WTC11 (cell line): ENCODE results near the gene IRF2.

Experiments
- FOXJ3 ChIP-seq: sonication (generic); formaldehyde crosslinking; IDR thresholded peaks from 2 replicates; pipeline ENCODE4 v1.9.0; 2021; ENCODE audit warnings: missing genetic modification reagents, mild to moderate bottlenecking, borderline replicate concordance
- FOXK1 ChIP-seq: sonication (generic); formaldehyde crosslinking; IDR thresholded peaks from 2 replicates; pipeline ENCODE4 v1.8.0; 2022; ENCODE audit warnings: mild to moderate bottlenecking, moderate library complexity, missing genetic modification reagents
- ZNF121 ChIP-seq: sonication (generic); formaldehyde crosslinking; IDR thresholded peaks from 2 replicates; pipeline ENCODE4 v1.8.0; 2023; ENCODE audit warnings: missing genetic modification reagents
- ZSCAN18 ChIP-seq: fragments of 250-450 bp; sonication (Bioruptor Pico); IDR thresholded peaks from 2 replicates; pipeline ENCODE4 v2.1.2; 2022; ENCODE audit warnings: mild to moderate bottlenecking, moderate library complexity
- TF ChIP-seq, protein P1 (sequence below): fragments of 200-600 bp; IDR thresholded peaks from 2 replicates; pipeline ENCODE4 v1.8.0; 2022; ENCODE audit warnings: antibody characterized with exemption

DNA sequence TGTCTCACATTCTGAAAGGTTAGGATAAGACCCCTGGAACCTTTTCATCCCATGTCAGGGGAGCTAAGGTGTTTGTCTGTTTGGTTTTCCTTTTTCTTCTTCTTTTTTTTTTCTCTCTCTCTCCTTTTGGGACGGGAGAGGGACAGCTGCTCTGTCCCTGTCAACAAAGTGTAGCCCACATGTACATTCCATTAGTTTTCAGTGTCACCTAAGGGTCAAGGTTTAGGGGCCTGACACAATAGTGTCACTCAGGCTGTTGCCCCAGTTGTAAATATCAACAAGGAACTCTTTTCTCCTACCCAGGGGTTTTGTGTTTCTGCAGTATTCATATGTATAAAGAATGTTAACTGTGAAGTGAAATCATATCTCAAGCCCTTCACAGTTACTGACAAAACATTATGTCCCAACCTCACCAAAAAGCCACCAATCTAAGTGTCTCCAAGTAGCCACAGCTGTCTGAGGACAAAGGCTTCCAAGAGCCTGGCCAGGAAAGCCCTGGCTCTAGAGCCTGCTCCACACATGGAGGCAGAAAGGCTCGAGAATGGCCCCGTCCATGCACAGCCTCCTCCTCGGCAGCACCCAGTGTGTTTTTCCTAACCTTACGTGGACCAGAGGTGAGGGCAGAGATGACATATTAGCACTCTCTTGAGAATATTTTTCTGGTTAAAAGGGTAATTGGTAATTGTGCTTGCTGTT lies 9.4 kb downstream of the IRF2 start:
- TF ChIP-seq ZSCAN18 (CRISPR knock-in tag) (no peak), FOXJ3 (CRISPR knock-in tag) (no peak), ZNF121 (CRISPR knock-in tag) (no peak), FOXK1 (CRISPR knock-in tag) (no peak)
- TF ChIP-seq, protein P1, sequence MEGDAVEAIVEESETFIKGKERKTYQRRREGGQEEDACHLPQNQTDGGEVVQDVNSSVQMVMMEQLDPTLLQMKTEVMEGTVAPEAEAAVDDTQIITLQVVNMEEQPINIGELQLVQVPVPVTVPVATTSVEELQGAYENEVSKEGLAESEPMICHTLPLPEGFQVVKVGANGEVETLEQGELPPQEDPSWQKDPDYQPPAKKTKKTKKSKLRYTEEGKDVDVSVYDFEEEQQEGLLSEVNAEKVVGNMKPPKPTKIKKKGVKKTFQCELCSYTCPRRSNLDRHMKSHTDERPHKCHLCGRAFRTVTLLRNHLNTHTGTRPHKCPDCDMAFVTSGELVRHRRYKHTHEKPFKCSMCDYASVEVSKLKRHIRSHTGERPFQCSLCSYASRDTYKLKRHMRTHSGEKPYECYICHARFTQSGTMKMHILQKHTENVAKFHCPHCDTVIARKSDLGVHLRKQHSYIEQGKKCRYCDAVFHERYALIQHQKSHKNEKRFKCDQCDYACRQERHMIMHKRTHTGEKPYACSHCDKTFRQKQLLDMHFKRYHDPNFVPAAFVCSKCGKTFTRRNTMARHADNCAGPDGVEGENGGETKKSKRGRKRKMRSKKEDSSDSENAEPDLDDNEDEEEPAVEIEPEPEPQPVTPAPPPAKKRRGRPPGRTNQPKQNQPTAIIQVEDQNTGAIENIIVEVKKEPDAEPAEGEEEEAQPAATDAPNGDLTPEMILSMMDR = no peak
